GM19193 (cell line): Measurements from ENCODE around the gene FOXN3.

Experiments used
- POLR2A ChIP-seq: IDR thresholded peaks from 4 replicates; pipeline ENCODE4 v1.6.1; 2011; ENCODE audit not compliant: insufficient read depth, insufficient read length; ENCODE audit errors: extremely low read depth

Gene FOXN3

GRCh38 chr14:89424241-89424640, 7.2 kb upstream of the FOXN3 start:
- no peak for TF ChIP-seq POLR2A

- no peak for TF ChIP-seq POLR2A
These were observed 5.9 kb upstream of the FOXN3 start for GRCh38 chr14:89422952-89423345.

- TF ChIP-seq POLR2A: no peak
These were observed 5.3 kb upstream of the FOXN3 start for GRCh38 chr14:89422181-89422951.

GRCh38 chr14:89420502-89420901, 3.5 kb upstream of the FOXN3 start:
- TF ChIP-seq POLR2A: no peak

GRCh38 chr14:89419973-89420482, 3.0 kb upstream of the FOXN3 start:
- no peak for TF ChIP-seq POLR2A

- TF ChIP-seq POLR2A: no peak
These were observed 1.9 kb upstream of the FOXN3 start for GRCh38 chr14:89418976-89419375.

GRCh38 chr14:89418452-89418851, 1.4 kb upstream of the FOXN3 start:
- TF ChIP-seq POLR2A: no peak

GRCh38 chr14:89417465-89418225, 612 bp upstream of the FOXN3 start:
- peak; percentile 37 for TF ChIP-seq POLR2A

- peak; percentile 39 for TF ChIP-seq POLR2A
These were observed 734 bp downstream of the FOXN3 start for GRCh38 chr14:89416002-89416995.

GRCh38 chr14:89415159-89415558, 1.9 kb downstream of the FOXN3 start:
- TF ChIP-seq POLR2A: no peak

- no peak for TF ChIP-seq POLR2A
These were observed 5.1 kb downstream of the FOXN3 start for GRCh38 chr14:89411976-89412375.

GRCh38 chr14:89409961-89410360, 7.1 kb downstream of the FOXN3 start:
- TF ChIP-seq POLR2A: no peak

GRCh38 chr14:89408907-89409700, 7.9 kb downstream of the FOXN3 start:
- TF ChIP-seq POLR2A: no peak

GRCh38 chr14:89407856-89408255, 9.2 kb downstream of the FOXN3 start:
- no peak for TF ChIP-seq POLR2A
